Activated T-cell treated with anti-CD3 and anti-CD28 coated beads, Interleukin-2, amount 50 U/mL, for 24 hours (primary cell): ENCODE measurements around the gene AQP12A.

ENCODE experiments used
- DNase-seq: peaks from one replicate; pipeline ENCODE4 v3.0.0-alpha.2; 2020
- H3K27ac Mint-ChIP-seq: 2 replicates; pipeline ENCODE4 v1.8.0; 2020; ENCODE audit warnings: mild to moderate bottlenecking, mixed read lengths
- H3K27me3 Mint-ChIP-seq: 2 replicates; pipeline ENCODE4 v1.8.0; 2020; ENCODE audit warnings: mixed read lengths
- H3K36me3 Mint-ChIP-seq: 2 replicates; pipeline ENCODE4 v1.8.0; 2020; ENCODE audit warnings: low read depth, mixed read lengths
- H3K4me1 Mint-ChIP-seq: 2 replicates; pipeline ENCODE4 v1.8.0; 2020; ENCODE audit warnings: low read depth, mixed read lengths
- H3K4me3 Mint-ChIP-seq: 2 replicates; pipeline ENCODE4 v1.8.0; 2020; ENCODE audit warnings: mild to moderate bottlenecking, moderate library complexity, mixed read lengths
- H3K9me3 Mint-ChIP-seq: 2 replicates; pipeline ENCODE4 v1.8.0; 2020; ENCODE audit warnings: mixed read lengths

AQP12A gene

GRCh38 chr2:240716130-240716798 lies 24.6 kb downstream of the AQP12A start:
- no peak overlapping the region for H3K27ac Mint-ChIP-seq
- H3K4me3 Mint-ChIP-seq = no peak overlapping the region
- no peaks in the 10 kb centered on the region for H3K36me3 Mint-ChIP-seq
- no peak for DNase-seq
- H3K9me3 Mint-ChIP-seq = no peaks in the 10 kb centered on the region
- H3K27me3 Mint-ChIP-seq = no peaks in the 10 kb centered on the region
- H3K4me1 Mint-ChIP-seq = no peaks in the 10 kb centered on the region

- no peaks in the 10 kb centered on the region for H3K4me1 Mint-ChIP-seq
- no peak overlapping the region for H3K27ac Mint-ChIP-seq
- no peaks in the 10 kb centered on the region for H3K27me3 Mint-ChIP-seq
- H3K4me3 Mint-ChIP-seq = no peak overlapping the region
- no peaks in the 10 kb centered on the region for H3K9me3 Mint-ChIP-seq
- no peak for DNase-seq
- H3K36me3 Mint-ChIP-seq = no peaks in the 10 kb centered on the region
These were observed 25.5 kb downstream of the AQP12A start for GRCh38 chr2:240717181-240717641.

GRCh38 chr2:240717681-240718581 lies 26.3 kb downstream of the AQP12A start:
- no peaks in the 10 kb centered on the region for H3K9me3 Mint-ChIP-seq
- H3K4me1 Mint-ChIP-seq = no peaks in the 10 kb centered on the region
- H3K27ac Mint-ChIP-seq = no peak overlapping the region
- DNase-seq = no peak
- no peaks in the 10 kb centered on the region for H3K36me3 Mint-ChIP-seq
- no peak overlapping the region for H3K4me3 Mint-ChIP-seq
- H3K27me3 Mint-ChIP-seq = no peaks in the 10 kb centered on the region

GRCh38 chr2:240718896-240719490 lies 27.3 kb downstream of the AQP12A start:
- no peaks in the 10 kb centered on the region for H3K27me3 Mint-ChIP-seq
- no peaks in the 10 kb centered on the region for H3K4me1 Mint-ChIP-seq
- H3K9me3 Mint-ChIP-seq = no peaks in the 10 kb centered on the region
- H3K4me3 Mint-ChIP-seq = no peak overlapping the region
- DNase-seq = no peak
- no peaks in the 10 kb centered on the region for H3K36me3 Mint-ChIP-seq
- no peak overlapping the region for H3K27ac Mint-ChIP-seq

- H3K4me1 Mint-ChIP-seq = no peaks in the 10 kb centered on the region
- H3K9me3 Mint-ChIP-seq = no peaks in the 10 kb centered on the region
- H3K4me3 Mint-ChIP-seq = no peak overlapping the region
- no peak for DNase-seq
- H3K27ac Mint-ChIP-seq = no peak overlapping the region
- no peaks in the 10 kb centered on the region for H3K36me3 Mint-ChIP-seq
- no peaks in the 10 kb centered on the region for H3K27me3 Mint-ChIP-seq
These were observed 28.2 kb downstream of the AQP12A start for GRCh38 chr2:240719676-240720545.

GRCh38 chr2:240720686-240721595 lies 29.3 kb downstream of the AQP12A start:
- no peaks in the 10 kb centered on the region for H3K36me3 Mint-ChIP-seq
- H3K27ac Mint-ChIP-seq = no peak overlapping the region
- H3K9me3 Mint-ChIP-seq = no peaks in the 10 kb centered on the region
- no peak for DNase-seq
- H3K4me3 Mint-ChIP-seq = no peak overlapping the region
- no peaks in the 10 kb centered on the region for H3K4me1 Mint-ChIP-seq
- H3K27me3 Mint-ChIP-seq = no peaks in the 10 kb centered on the region

GRCh38 chr2:240721596-240722180 lies 30.0 kb downstream of the AQP12A start:
- Mint-ChIP-seq H3K9me3 (no peaks in the 10 kb centered on the region), H3K4me1 (no peaks in the 10 kb centered on the region), H3K36me3 (no peaks in the 10 kb centered on the region), H3K27me3 (no peaks in the 10 kb centered on the region), H3K27ac (no peak overlapping the region), H3K4me3 (no peak overlapping the region)
- DNase-seq = no peak

GRCh38 chr2:240722376-240722775 lies 30.7 kb downstream of the AQP12A start:
- no peak for DNase-seq
- no peaks in the 10 kb centered on the region for H3K27me3 Mint-ChIP-seq
- H3K4me1 Mint-ChIP-seq = no peaks in the 10 kb centered on the region
- no peaks in the 10 kb centered on the region for H3K9me3 Mint-ChIP-seq
- H3K27ac Mint-ChIP-seq = no peak overlapping the region
- no peak overlapping the region for H3K4me3 Mint-ChIP-seq
- H3K36me3 Mint-ChIP-seq = no peaks in the 10 kb centered on the region

GRCh38 chr2:240722796-240723735 lies 31.4 kb downstream of the AQP12A start:
- H3K9me3 Mint-ChIP-seq = no peaks in the 10 kb centered on the region
- no peak overlapping the region for H3K27ac Mint-ChIP-seq
- no peaks in the 10 kb centered on the region for H3K27me3 Mint-ChIP-seq
- no peak overlapping the region for H3K4me3 Mint-ChIP-seq
- H3K36me3 Mint-ChIP-seq = no peaks in the 10 kb centered on the region
- no peaks in the 10 kb centered on the region for H3K4me1 Mint-ChIP-seq
- DNase-seq = no peak

- Mint-ChIP-seq H3K4me1 (no peaks in the 10 kb centered on the region), H3K9me3 (no peaks in the 10 kb centered on the region), H3K36me3 (no peaks in the 10 kb centered on the region), H3K27me3 (no peaks in the 10 kb centered on the region), H3K4me3 (no peak overlapping the region), H3K27ac (no peak overlapping the region)
- no peak for DNase-seq
These were observed 32.2 kb downstream of the AQP12A start for GRCh38 chr2:240723851-240724250.

- Mint-ChIP-seq H3K4me1 (no peaks in the 10 kb centered on the region), H3K9me3 (no peaks in the 10 kb centered on the region), H3K27ac (no peak overlapping the region), H3K27me3 (no peaks in the 10 kb centered on the region), H3K4me3 (no peak overlapping the region), H3K36me3 (no peaks in the 10 kb centered on the region)
- DNase-seq = no peak
These were observed 32.8 kb downstream of the AQP12A start for GRCh38 chr2:240724431-240724830.

GRCh38 chr2:240725266-240725665 lies 33.6 kb downstream of the AQP12A start:
- Mint-ChIP-seq H3K9me3 (no peaks in the 10 kb centered on the region), H3K4me1 (no peaks in the 10 kb centered on the region), H3K27me3 (no peaks in the 10 kb centered on the region), H3K27ac (no peak overlapping the region), H3K4me3 (no peak overlapping the region), H3K36me3 (no peaks in the 10 kb centered on the region)
- DNase-seq = no peak
